ENCODE measurements around the gene PDPR. TPM values are rescaled to one million over a fixed set of nuclear protein-coding genes. Genes with fewer than 3 reads are reported as not detected.
"Not testable (repeated sequence)": the region's sequence is repeated elsewhere in the genome, so short reads cannot be mapped to it uniquely, and the experiment has no call there.

PDPR gene
- total RNA-seq, 4 donors from 2014 or later: 22.6 to 41.9 (median 29.7) TPM

DNA sequence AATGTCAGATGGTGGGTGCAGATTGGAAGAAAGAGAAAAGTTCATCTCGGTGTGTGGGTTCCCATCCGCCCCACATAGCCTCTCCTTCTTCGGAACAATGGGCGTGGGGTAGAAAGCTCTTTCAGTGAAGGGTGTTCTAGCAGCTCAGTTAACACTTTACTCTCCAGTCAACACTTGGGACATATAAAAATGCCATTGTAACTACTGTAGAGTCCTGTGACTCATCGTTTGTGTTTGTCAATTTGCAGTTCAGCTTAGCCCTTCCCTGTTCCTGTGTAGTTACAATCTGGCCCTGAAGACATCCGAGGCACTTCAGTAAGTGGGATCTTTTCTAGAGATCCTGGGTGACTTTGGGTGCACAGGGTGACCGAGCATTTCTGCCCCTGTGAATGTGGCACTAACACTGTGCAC, 47.9 kb downstream of the PDPR start:
- intact Hi-C loops (cut with DNase I): no loop called here
- TF ChIP-seq, protein P1, sequence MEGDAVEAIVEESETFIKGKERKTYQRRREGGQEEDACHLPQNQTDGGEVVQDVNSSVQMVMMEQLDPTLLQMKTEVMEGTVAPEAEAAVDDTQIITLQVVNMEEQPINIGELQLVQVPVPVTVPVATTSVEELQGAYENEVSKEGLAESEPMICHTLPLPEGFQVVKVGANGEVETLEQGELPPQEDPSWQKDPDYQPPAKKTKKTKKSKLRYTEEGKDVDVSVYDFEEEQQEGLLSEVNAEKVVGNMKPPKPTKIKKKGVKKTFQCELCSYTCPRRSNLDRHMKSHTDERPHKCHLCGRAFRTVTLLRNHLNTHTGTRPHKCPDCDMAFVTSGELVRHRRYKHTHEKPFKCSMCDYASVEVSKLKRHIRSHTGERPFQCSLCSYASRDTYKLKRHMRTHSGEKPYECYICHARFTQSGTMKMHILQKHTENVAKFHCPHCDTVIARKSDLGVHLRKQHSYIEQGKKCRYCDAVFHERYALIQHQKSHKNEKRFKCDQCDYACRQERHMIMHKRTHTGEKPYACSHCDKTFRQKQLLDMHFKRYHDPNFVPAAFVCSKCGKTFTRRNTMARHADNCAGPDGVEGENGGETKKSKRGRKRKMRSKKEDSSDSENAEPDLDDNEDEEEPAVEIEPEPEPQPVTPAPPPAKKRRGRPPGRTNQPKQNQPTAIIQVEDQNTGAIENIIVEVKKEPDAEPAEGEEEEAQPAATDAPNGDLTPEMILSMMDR (IDR thresholded peaks at IDR 0.05): no peak
- no peak for TF ChIP-seq POLR2A (IDR thresholded peaks at IDR 0.05)
- Histone ChIP-seq H3K36me3 (peaks cover 37 to 46% of the 10 kb centered on the region in 2 donors), H3K4me3 (replicated peaks in 1 of 3) (no peak overlapping the region), H3K27me3 (no peaks in the 10 kb centered on the region), H3K27ac (no peak overlapping the region), H3K4me1 (no peaks in the 10 kb centered on the region), H3K9me3 (no peaks in the 10 kb centered on the region)
- no peak for DNase-seq
- 65 to 69% methylated on average over 7 of the region's 7 CpGs for WGBS, 2 donors

DNA sequence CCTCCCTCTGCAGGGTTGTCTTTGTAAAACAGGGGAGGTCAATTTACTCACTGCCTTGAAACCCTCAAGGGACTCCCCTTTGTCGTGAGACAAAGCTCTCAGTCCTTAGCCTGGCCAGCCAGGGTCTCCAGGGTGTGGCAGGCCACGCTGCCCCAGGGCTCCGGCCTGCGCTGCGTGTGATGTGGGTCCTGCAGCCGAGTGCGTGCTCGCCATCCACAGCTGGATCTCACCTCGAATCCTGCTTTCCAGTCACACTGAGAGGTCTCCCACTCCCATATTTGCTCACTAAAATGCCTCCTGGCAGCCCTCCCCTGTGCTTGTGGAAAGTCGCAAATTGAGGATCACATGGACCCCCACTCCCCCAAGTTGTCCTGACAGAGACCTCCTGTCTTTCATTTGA, 49.5 kb downstream of the PDPR start:
- TF ChIP-seq, protein P1 (IDR thresholded peaks at IDR 0.05): no peak
- TF ChIP-seq POLR2A (IDR thresholded peaks at IDR 0.05): no peak
- H3K27me3 ChIP-seq: no peaks in the 10 kb centered on the region
- no peak for DNase-seq
- H3K4me1 ChIP-seq: no peaks in the 10 kb centered on the region
- H3K4me3 ChIP-seq (replicated peaks in 1 of 3): no peak overlapping the region
- intact Hi-C loops (cut with DNase I): no loop called here
- H3K36me3 ChIP-seq: peaks cover 24 to 31% of the 10 kb centered on the region in 2 donors
- 76 to 83% methylated on average over 10 of the region's 10 CpGs for WGBS, 2 donors
- H3K9me3 ChIP-seq: no peaks in the 10 kb centered on the region
- no peak overlapping the region for H3K27ac ChIP-seq

DNA sequence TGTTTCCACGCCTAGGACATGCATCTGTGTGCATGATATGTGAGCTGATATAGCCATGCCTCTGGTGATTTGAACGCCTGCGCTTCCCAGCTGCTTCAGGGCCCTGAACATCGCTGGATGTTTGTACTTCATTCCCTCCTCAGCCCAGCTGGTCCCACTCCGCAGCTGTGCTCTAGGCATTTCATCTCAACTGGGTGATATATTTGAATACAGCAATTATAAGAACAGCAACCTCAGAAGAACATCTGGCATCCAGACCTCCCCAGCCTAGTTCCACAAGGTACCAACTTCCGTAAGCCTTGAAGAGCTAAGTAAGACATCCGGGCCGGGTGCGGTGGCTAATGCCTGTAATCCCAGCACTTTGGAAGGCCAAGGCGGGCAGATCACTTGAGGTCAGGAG, 52.6 kb downstream of the PDPR start:
- H3K4me1 ChIP-seq; H3K4me3 ChIP-seq (replicated peaks in 1 of 3); H3K27ac ChIP-seq; intact Hi-C loops (cut with DNase I); H3K27me3 ChIP-seq; DNase-seq; H3K9me3 ChIP-seq: not testable (repeated sequence)
- 93% methylated on average over 5 of the region's 10 CpGs; no CpG with 5 or more reads in 1 of the 2 donors for WGBS, 2 donors
- peaks cover 5 to 12% of the 10 kb centered on the region in 2 donors for H3K36me3 ChIP-seq

DNA sequence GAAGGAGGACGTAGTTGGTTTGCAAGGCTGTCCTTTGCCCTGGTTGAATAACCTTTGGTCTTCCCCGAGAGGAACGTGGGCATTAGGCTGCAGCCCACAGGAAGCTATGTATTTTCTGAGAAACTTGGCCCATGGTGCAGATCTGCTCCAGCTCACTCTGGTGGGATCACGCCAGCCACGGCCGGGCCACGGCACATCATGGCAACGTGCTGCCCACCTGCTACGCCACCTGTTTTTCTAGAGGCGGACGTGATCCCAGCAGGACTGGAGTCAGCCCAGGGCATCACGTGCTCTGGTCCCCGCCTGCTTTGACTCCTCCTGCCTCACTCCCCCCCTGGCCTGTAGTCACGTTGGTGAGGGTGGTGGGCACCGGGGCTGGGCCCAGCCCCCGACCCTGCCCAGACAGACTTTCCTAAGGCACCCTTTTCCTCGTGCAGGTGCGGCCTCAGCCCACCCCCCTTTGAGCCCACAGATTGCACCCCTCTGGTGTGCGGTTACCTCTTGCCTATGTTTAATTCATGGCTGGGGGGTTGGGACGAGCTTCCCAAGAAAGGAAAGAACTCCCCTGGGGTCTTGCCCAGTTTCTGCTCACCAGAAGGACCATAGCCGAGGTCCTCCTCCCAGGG, 59.2 kb downstream of the PDPR start, which contains the start of gene CLEC18C:
Gene CLEC18C (plus strand): TSS at position 576 of the 626 bp plus-strand sequence. CDS start 492 bp downstream, outside the sequence.
- H3K4me1 ChIP-seq; H3K27me3 ChIP-seq; H3K4me3 ChIP-seq (replicated peaks in 1 of 3); DNase-seq; H3K9me3 ChIP-seq; intact Hi-C loops (cut with DNase I); H3K27ac ChIP-seq; H3K36me3 ChIP-seq: not testable (repeated sequence)
- WGBS, 2 donors: 88% methylated on average over 12 of the region's 21 CpGs; no CpG with 5 or more reads in 1 of the 2 donors

DNA sequence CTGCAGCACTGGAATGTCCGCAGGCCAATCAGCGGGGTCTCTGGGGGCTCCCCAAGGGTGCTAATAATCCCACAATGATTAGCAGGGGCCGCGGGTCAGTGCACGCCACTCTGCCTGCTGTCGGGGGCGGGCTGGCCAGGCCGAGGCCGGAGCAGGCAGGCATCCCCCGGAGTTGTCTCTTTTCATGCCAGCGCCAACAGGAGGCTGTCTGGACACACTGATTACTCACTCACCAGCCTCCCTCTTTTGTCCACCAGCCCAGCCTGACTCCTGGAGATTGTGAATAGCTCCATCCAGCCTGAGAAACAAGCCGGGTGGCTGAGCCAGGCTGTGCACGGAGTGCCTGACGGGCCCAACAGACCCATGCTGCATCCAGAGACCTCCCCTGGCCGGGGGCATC, 59.8 kb downstream of the PDPR start:
- H3K27ac ChIP-seq; H3K27me3 ChIP-seq; intact Hi-C loops (cut with DNase I); DNase-seq; H3K36me3 ChIP-seq; H3K4me3 ChIP-seq (replicated peaks in 1 of 3); H3K9me3 ChIP-seq; H3K4me1 ChIP-seq: not testable (repeated sequence)
- no CpG with 5 or more reads among the region's 15 CpGs for WGBS, 2 donors

DNA sequence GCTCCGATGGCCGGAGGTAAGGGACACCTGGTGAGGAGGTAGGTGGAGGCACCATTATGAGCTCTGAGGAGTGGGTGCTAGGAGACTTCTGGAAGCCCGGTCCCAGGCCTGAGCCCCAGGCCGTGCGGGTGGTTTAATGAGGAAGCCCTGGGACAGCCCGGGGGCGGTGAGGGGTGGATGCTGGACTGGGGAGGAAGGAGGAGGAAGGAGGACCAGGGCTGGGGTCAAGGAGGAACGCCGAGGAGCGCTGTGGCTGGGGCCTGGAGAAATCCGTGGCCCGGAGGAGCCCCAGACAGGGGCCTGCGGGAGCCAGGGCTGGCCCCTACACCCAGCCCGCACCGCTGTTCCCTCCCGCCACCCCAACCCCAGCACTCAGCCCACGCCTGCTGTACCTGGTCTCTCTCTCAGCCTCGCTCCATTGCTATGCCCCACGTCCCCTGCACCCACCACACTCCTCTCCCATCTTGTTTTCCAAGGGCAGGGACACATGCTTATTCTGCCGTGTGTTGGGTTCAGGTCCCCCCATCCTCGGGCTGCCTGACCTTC, 60.3 kb downstream of the PDPR start:
- 77 to 84% methylated on average over 9 to 11 of the region's 21 CpGs for WGBS, 2 donors
- H3K36me3 ChIP-seq; DNase-seq; H3K27ac ChIP-seq; H3K27me3 ChIP-seq; H3K9me3 ChIP-seq; H3K4me3 ChIP-seq (replicated peaks in 1 of 3); intact Hi-C loops (cut with DNase I); H3K4me1 ChIP-seq: not testable (repeated sequence)

DNA sequence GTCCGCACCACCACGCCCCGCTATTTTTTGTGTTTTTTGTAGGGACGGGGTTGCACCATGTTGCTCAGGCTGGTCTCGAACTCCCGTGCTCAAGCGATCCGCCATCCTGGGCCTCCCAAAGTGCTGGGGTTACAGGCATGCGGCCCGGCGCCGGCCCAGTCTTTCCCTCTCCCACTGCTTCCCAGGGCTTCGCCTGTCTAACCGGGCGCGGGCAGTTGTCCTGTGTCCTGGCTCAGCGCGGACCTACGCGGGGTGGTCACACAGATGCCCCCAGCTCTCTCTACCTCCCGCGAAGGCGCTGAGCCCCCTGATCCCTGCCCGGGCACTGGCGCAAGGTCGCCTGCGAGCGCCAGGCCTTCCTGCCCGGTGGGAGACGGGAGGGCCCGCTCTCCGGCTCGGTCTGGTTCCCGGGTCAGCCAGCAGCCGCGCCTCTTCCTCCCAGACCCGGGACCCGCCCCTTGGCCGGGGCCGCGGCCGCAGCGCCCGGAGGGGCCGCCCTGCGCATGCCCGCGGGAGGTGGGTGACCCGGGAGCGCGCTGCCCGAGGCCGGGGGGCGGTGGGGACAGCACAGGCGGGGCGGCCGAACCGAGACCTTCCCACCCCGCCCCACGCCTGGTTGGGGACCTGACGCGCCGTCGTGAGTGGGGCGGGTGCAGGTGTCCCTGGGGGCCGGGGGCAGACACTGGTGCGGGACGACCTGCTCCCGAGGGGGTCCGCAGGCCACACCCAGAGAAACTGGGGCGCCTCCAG, 73.9 kb downstream of the PDPR start:
- H3K27me3 ChIP-seq; H3K36me3 ChIP-seq; intact Hi-C loops (cut with DNase I); H3K9me3 ChIP-seq; H3K4me1 ChIP-seq: not testable (repeated sequence)
- Histone ChIP-seq H3K27ac (peak overlapping the region in 2 of 3 donors; percentile 36 to 38), H3K4me3 (replicated peaks in 1 of 3) (peak overlapping the region in 1 of 3 donors; percentile 27)
- peak; percentile 26 to 64 for DNase-seq
- whole genome bisulfite sequencing, 2 donors: 37 to 76% methylated on average over 4 to 12 of the region's 71 CpGs

DNA sequence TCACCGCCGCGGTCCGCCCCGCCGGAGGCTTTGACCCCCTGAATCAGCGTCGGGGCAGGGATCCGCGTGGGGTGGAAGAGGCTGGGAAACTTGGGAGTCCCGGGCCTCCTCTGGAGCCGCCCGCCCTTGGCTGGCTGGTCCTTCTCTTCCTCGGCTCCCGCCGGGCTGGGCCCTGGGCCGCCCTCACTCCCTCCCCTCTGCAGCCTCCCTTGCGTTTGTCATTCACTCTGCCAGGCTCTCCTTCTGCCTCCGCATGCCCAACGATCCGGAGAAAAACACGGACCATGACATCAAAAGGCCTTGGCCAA, 74.4 kb downstream of the PDPR start:
- no CpG with 5 or more reads among the region's 22 CpGs for WGBS, 2 donors
- DNase-seq; H3K27me3 ChIP-seq; H3K4me1 ChIP-seq; intact Hi-C loops (cut with DNase I); H3K36me3 ChIP-seq; H3K9me3 ChIP-seq: not testable (repeated sequence)
- H3K27ac ChIP-seq: peak overlapping the region in 2 of 3 donors; percentile 33 to 36
- H3K4me3 ChIP-seq (replicated peaks in 1 of 3): peak overlapping the region in 1 of 3 donors; percentile 27

DNA sequence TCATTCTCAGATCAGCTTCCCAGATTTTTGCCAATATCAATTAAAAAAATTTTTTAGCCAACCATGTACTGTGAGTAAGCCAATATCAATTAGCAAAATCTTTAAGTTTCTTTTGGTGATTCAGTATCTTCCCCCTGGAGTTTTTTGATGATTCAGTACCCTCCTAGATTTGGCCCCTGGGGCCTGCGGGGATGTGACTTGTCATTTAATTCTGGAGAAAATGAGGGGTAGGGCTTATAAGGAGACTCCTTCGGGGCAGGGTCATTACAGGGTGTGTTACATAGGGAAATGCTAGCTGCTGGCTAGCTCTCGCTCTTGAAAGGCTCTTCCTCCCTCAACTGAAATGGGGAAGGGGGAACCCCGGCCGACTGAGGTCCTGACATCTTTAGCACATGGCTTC, 76.4 kb downstream of the PDPR start:
- H3K27me3 ChIP-seq; H3K4me1 ChIP-seq; H3K4me3 ChIP-seq (replicated peaks in 1 of 3); intact Hi-C loops (cut with DNase I); DNase-seq; H3K27ac ChIP-seq; H3K36me3 ChIP-seq; H3K9me3 ChIP-seq: not testable (repeated sequence)
- no CpG with 5 or more reads among the region's 5 CpGs for WGBS, 2 donors

DNA sequence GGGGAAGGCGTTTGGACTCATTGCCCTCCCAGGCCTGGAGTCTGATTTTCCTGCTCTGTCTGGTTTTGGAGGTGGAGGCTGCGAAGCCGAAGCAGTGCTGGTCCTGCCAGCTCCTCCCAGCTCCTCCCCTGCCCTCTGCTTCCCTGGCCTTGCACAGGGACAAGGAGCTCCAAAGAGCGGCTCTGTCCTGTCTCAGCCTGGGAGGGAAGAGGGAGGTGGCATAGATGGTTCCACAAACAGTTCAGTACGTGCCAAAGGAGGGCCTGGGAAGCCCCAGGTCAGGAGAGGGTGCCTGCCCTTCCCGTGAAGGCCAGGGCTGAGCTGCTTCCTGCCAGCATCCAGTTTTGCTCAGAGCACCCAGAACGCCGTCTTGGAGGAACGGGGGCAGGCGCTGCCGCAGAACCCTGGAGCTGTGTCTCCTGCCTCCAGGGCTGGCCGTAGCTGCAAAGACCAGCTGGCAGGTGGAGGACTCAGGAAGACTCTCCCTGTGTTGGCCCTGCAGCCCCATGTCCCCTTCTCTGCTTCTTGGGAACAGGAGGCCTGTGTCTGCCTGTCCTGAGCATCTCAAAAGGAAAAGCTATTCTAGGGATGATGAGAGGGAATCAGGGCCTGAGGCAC, 82.7 kb downstream of the PDPR start:
- 20% methylated on average over 1 of the region's 12 CpGs; no CpG with 5 or more reads in 1 of the 2 donors for WGBS, 2 donors

More for the DNA sequence above, 82.7 kb downstream of the PDPR start:
- H3K4me1 ChIP-seq; H3K36me3 ChIP-seq; H3K9me3 ChIP-seq; H3K4me3 ChIP-seq (replicated peaks in 1 of 3); H3K27ac ChIP-seq; H3K27me3 ChIP-seq; intact Hi-C loops (cut with DNase I): not testable (repeated sequence)
- peak; percentile 56 to 59 for DNase-seq

Data from thyroid gland (tissue), 4 donors.